Nucleus accumbens (tissue), 56 donors: ENCODE results near the gene CNST.
"Not testable (repeated sequence)": the region's sequence is repeated elsewhere in the genome, so short reads cannot be mapped to it uniquely, and the experiment has no call there.

Source experiments
- DNase-seq, 56 donors: peaks; one replicate each; lab custom pipeline; 2025; lab: John Stamatoyannopoulos, UW

CNST gene

DNA sequence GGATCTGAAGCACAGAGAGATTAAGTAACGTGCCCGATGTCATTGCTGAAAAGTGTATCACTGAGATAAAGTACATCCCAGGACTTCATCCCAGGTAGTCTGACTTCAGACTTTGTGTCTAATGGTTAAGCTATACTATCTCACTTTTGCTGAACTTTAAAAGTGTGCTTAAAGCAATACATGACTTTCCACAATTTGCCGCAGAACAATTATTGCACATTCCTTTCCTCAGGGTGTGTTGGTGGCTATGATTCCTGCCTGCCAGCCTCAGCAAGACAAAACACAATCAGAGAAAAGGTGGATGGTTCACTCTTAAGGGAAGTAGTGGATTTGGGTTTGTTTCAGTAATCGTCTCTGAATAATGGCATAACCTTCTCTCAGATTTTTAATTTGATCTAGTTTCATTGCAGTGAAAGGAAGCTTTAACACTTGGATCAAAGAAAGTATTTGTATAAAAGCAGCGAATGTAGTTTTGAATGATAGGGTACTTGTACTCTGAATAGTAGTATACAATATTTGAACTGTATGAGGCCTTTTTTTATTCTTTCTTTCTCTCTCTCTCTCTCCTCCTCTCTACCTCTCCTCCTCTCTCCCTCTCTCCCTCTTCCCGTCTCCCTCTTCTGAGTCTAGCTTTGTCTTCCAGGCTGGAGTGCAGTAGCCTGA, 47.0 kb downstream of the CNST start:
- DNase-seq = no peak

DNA sequence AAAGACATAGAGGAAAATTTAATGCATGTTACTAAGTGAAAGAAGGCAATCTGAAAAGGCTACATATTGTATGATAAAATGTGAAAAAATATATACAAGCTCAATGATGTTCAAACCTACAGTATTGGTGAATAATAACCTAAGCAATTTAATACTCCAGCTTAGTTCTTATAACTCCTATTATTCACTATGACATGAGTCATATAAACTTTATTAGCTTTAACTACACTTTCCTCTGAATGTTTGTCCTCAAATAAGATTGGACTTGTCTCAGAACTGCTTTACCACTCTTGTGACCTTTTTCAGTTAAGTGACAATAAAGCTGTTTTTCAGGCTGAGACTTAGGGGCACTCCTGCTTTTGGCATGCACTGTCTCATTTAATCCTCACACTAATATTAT, 50.9 kb downstream of the CNST start:
- DNase-seq = no peak

GRCh38 chr1:246617768-246618167, 51.5 kb downstream of the CNST start:
- no peak for DNase-seq

DNA sequence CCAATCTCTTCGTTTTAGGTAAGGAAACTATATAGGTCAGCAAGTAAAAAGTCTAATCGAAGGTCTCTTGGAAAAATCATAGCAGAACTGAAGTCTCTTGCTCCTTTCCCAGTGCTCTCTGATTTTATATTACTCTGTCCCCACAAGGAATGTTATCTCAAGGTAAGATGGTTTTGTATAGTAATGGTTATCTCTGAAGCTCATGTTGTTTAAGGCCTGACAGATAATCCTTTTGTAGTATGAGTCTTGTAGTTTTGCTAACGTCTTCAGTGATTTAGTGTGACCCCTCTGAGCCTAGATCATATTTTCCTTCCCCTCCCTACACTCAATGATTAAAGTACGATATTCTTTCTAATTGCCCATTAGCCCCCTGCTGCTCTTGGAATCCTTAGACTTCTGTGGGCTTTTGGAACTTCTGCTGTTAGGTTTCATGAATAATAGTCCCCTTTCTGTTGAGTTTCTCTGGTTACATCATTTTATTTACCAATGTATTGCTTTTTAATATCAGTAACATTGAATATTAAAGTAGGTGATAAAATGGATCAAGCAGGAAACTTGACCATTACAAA, 52.1 kb downstream of the CNST start:
- no peak for DNase-seq

GRCh38 chr1:246622035-246622652, 55.9 kb downstream of the CNST start:
- no peak for DNase-seq

DNA sequence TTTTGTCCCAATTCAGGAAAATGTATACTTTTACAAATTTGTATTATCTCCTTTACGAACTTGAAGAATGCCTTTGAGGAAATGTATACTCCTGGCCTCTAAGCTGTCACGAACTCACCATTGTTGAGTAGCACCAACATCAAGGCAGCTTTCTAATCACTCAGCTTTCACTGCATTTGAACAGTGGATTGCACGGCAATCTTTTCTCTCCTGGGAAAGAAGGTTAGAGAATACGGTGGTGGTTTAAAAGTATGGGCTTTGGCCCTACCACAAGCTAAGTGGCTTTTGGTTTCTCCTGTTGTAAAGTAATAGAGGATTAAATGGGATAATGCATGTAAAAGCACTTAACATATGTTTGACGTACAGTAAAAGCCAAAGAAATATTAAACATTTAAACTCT, 57.8 kb downstream of the CNST start:
- no peak for DNase-seq

- DNase-seq = no peak
Measured at GRCh38 chr1:246629030-246629429, 62.8 kb downstream of the CNST start.

DNA sequence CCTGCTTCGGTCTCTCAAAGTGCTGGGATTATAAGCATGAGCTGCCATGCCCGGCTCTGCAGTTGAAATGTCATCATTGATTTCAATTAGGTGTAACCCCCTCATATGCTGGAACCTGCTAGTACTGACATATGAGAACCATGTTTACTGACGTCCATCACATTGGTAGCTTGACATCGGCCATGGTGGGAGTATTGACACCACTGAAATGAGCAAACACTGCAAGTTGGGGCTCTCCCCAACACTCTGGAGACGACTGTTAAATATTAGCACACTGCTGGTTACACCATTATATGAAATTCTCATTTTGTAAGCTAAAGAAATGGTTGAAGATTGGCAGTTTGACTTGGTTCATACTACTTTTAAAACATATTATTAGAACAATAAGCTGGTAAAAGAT, 63.7 kb downstream of the CNST start:
- DNase-seq = no peak

GRCh38 chr1:246631426-246631825, 65.2 kb downstream of the CNST start:
- no peak for DNase-seq

GRCh38 chr1:246632281-246633168, 66.3 kb downstream of the CNST start:
- DNase-seq = no peak

DNA sequence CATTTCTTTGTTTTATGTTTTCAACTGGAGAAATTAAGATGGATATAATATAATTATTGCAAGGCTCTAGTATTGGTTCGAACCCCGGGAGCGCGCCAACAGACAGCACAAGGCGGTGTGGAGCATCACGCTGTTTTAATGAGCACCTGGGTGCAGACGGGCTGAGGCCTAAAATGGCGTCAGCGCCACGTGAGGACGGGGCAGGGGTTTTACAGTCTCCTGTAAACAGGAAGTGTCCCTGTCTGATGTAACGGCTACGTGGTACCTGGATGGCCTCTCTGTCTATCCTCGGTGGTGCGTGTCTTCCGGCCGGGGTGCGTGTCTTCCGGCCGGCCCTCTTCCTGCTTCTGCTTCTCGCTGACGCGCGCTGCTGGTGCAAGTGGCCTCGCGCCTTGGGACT, 68.4 kb downstream of the CNST start:
- not testable (repeated sequence) for DNase-seq

- no peak for DNase-seq
Measured at GRCh38 chr1:246638941-246639655, 72.8 kb downstream of the CNST start.

DNA sequence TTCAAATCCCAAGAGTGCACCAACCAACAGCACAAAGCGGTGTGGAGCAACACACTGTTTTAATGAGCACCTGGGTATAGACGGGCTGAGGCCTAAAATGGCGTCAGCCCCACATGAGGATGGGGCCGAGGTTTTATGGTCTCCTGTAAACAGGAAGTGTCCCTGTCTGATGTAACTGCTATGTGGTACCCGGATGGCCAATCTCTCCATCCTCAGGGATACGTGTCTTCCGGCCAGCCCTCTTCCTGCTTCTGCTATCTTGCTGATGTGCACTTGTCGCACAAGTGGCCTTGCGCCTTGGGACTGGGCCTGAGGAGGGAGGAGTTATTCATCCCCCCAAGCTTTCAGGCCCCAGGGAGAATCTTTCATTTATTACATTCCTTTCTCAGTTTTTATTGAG, 73.5 kb downstream of the CNST start:
- no peak for DNase-seq

DNA sequence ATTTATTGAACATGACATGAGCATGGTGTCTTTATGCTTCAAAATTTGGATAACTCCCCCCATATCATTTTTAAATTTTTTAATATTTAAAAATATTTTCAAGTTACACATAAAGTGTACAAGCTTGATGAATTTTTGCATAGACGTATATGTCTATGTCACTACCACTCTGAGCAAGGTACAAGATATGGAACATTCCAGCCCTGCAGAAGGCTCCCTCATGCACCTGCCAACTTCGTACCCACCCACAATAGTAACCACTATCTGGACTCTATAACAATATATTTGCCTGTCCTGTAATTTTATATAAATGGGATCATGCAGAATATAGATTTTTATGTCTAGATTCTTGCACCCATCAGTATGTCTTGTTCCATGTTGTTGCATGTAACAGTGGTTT, 74.5 kb downstream of the CNST start:
- DNase-seq = no peak

DNA sequence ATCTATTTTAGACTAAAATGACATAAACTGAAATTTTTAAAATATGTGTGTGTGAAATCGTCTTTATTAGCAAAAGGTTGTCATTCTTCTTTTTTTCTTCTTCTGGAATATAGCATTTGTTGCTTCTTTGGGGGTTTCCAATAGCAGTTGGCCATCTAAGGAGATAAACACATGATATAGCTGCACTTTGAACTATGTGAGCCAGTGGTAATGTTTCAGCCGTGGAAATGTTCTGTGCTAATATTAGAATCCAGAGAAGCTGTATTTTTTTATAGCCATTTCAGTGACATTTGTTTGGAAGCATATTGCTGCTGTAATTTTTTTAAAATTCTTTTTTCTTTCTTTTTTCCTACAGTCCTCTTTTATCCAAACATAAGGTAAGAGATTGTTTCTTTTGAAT, 75.1 kb downstream of the CNST start:
- DNase-seq = no peak

DNA sequence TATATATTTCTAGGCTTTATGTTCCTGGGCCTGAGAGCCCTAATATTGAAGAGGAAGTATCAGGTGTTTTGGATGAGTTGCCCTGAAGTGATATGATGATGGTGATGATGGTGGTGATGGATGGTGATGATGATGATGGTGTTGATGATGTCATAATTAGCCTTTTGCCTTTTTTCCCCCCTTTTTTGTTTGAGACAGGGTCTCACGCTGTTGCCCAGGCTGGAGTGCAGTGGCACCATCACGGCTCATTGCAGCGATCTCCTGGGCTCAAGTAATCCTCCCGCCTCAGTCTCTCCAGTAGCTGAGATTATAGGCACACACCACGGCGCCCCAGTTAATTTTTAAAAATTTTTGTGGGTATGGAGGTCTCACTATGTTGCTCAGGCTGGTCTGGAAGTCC, 76.5 kb downstream of the CNST start:
- no peak for DNase-seq

DNA sequence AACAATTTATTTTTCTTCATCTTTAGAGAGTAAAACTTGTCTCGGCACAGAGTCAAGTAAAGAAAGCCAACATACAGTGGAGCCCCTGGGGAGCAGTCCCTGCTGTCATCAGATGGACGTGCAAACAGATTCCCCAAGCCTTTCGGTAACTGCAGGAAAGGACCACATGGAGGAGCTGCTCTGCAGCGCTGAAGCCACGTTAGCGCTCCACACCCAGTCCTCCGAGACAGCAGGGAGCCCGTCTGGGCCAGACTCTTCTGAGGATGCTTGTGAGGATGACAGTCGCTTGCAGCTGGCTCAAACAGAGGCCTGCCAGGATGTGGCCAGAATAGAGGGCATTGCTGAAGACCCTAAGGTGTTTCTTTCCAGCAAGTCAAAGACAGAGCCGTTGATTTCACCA, 80.9 kb downstream of the CNST start:
- DNase-seq = peak in 51 of 56 donors; percentile 5 to 71 (median 35)

DNA sequence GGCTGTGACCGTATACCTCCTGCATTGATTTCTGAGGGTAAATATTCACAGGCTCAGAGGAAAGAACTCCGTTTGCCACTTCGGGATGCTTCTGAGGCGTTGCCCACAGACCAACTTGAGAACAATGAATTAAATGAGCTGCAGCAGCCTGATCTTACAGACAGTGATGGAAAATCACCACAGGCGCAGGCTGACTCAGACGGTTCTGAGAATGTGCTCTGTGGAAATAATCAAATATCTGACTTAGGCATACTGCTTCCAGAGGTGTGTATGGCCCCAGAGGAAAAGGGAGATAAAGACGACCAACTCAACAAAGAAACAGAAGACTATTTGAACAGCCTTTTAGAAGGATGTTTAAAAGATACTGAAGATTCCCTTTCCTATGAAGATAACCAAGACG, 81.3 kb downstream of the CNST start:
- DNase-seq = peak in 14 of 56 donors; percentile 4 to 52 (median 24)

DNA sequence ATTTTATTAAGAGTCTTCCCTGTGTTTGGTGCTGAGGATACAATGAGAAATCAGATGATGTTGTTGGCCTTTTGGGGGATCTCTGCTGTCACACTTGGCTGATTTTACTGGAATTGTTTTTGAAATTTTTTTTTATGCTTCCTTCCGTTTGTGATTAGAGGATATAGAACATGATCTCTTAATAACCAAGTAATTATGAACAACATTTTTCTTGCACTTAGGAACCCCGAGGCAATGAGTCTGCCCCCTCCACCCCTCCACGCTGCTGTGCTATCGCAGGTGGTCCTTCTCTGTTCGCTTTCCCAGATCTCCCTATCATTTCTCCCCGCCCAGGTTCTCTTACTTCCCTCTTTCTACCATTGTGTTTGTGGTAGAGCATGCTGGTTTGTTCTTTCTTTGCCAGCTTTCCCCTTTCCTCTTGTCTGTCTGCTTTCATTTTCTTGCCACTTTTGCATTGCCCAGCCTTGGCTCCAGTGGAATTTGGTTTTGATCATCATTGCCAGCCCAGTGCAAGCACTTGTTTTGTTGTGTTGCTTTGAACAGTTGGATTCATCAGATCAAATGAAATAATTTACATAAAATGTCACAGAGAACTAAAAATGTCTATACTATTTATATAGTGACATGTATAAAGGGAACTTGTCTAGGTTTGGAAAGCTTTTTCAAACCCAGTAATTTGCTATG, 84.9 kb downstream of the CNST start:
- DNase-seq = no peak

DNA sequence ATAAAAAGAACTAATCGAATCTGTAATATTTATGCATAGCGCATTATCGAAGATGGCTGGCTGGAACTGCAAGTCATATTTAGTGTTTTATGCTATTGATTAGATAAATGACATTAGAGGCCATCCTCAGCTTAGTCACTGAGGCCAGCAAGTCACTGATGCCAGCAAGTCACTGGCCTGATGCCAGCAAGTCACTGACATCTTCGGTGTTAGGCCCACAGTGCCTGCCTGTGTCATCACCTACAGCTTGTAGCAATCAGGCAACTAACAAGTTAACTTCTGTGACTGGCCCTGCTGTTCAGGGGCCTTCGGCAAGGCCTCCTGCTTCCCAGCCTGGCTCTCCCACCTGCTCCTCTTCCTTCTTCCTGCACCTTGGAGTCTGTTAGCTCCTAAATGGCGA, 92.3 kb downstream of the CNST start:
- peak in 1 of 56 donors; percentile 49 for DNase-seq
